H1 (cell line): ENCODE measurements around the gene MYL3. TPM values are rescaled to one million over a fixed set of nuclear protein-coding genes. Genes with fewer than 3 reads are reported as not detected.

Source experiments
- ASH2L ChIP-seq: fragments of 200-600, 300-600 bp; sonication (generic); IDR thresholded peaks from one replicate; pipeline ENCODE4 v1.7.1; 2017; ENCODE audit warnings: low read length
- CREB1 ChIP-seq: IDR thresholded peaks from 2 replicates; pipeline ENCODE4 v1.6.1; 2012; ENCODE audit warnings: inconsistent platforms
- EP300 ChIP-seq, 2 experiments: IDR thresholded peaks; 1 replicate in 1 of 2; 2 replicates in 1 of 2; pipeline ENCODE4 v1.6.1; 2011 to 2012; ENCODE audit warnings: low read depth in 2 of 2, low read length in 2 of 2, mild to moderate bottlenecking in 2 of 2, borderline replicate concordance in 1 of 2, inconsistent platforms in 1 of 2, moderate library complexity in 1 of 2
- HDAC2 ChIP-seq, 2 experiments: fragments of 300-600 bp in 1 of 2; sonication (generic) in 1 of 2; IDR thresholded peaks; 2 replicates each; pipeline ENCODE4 v1.6.1; 2011 to 2012; ENCODE audit warnings: low read depth in 2 of 2, low read length in 2 of 2, mild to moderate bottlenecking in 2 of 2, moderate library complexity in 2 of 2, borderline replicate concordance in 1 of 2, inconsistent platforms in 1 of 2
- RNF2 ChIP-seq: fragments of 200-900, 300-1000 bp; sonication (generic); IDR thresholded peaks from 2 replicates; pipeline ENCODE4 v1.7.1; 2016; ENCODE audit warnings: borderline replicate concordance, low read depth, mild to moderate bottlenecking, antibody characterized with exemption, low read length; ENCODE audit not compliant: poor library complexity, severe bottlenecking; ENCODE audit errors: missing control alignments
- SUZ12 ChIP-seq: fragments of 200-600 bp; sonication (generic); IDR thresholded peaks from 2 replicates; pipeline ENCODE4 v1.6.1; 2012; ENCODE audit warnings: mild to moderate bottlenecking, inconsistent platforms, low read length, moderate library complexity, mixed read lengths
- YY1 ChIP-seq: IDR thresholded peaks from 2 replicates; pipeline ENCODE4 v1.6.1; 2011; ENCODE audit warnings: low read depth, mild to moderate bottlenecking, low read length
- polyA plus RNA-seq, 7 experiments: library from polyadenylated mRNA; depleted of rRNA in 3 of 7; stranded (reverse) in 5 of 7; unstranded in 2 of 7; fragments of >200 nt in 5 of 7; fragments of 200-250 nt in 2 of 7; gene quantifications; 1 replicate in 5 of 7; 2 replicates in 1 of 7; 4 replicates in 1 of 7; pipeline versions ENCODE4 v1.2.1 to v1.2.3, GENCODE V29; 2011 to 2013; ENCODE audit warnings: missing spikeins in 2 of 7, mixed read lengths in 2 of 7
- total RNA-seq: library from RNA; stranded (reverse); fragmentation: NEBNext Ultra II Directional; extraction: Animal tissue kit (Norgen Biotek cat#: 25700); gene quantifications from 2 replicates; pipeline ENCODE4 v1.2.1, GENCODE V29; 2021

The MYL3 gene
- total and polyA plus RNA-seq, 2 of the 8 experiments (the other 6 are each of a cell fraction or from before 2014, with no cell fraction given), result 0.06 TPM; not detected in 1

DNA sequence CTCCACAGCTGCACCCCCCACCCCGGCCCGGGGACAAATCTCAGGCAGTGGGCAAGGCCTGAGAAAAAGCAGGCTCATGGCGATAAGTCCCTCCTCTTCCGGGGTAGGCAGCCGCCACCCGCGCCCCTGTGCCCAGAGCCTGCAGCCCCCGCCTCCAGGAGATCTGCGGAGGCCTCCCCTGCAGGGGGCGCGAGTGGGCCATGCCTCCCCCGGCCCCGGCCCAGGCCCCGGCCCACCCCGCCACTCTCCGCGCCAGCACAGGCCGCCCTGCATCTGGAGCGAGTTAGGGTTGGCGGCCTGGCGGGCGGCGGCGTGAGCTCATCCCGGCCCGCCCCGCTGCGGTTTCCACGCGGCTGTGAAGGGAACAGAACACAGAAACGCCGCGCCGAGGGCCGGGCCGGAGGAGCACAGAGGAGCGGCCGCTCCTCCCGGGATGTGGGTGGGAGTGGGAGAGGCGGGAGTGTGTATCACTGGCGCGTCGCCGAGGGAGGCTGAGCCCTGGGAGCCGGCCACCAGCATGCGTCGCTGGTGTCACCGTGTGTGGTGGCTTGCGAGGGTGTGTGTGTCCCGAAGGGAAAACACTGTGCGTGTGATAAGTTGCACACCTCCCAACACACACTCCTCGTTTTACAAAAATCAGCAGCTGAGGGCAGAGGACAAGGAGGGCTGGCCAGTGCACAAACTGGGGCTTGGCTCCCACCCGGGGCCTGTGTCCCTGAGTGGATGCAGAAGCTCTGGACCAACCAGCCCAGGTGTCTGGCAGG, 17.2 kb downstream of the MYL3 start (continued):
- 0 out of 4 replicates have a peak, but pooled peaks of 1 of the 2 experiments have one; percentile 33 for TF ChIP-seq HDAC2 (IDR thresholded peaks at IDR 0.05; ENCODE audit: borderline replicate concordance in 1 of 2, low read depth in 2 of 2, low read length in 2 of 2)
- no peak for TF ChIP-seq YY1
- peak; percentile 48; the same call in 1 of the 2 replicates for TF ChIP-seq SUZ12
- TF ChIP-seq EP300 (IDR thresholded peaks at IDR 0.05; ENCODE audit: borderline replicate concordance in 1 of 2, low read depth in 2 of 2, low read length in 2 of 2), result no peak
- no peak for TF ChIP-seq RNF2
- TF ChIP-seq CREB1, result peak; percentile 17; the same call in 1 of the 2 replicates
- peak; percentile 30 for TF ChIP-seq ASH2L
- TF ChIP-seq, all 59 proteins: peak for 11
